ENCODE results near the gene KLHL3.

Gene KLHL3

GRCh38 chr5:137575847-137576246 is 160.0 kb downstream of the KLHL3 start:
- no peak for DNase-seq (ENCODE audit: low spot score)

- no peak for DNase-seq (ENCODE audit: low spot score)
These were observed 160.7 kb downstream of the KLHL3 start for GRCh38 chr5:137575211-137575610.

GRCh38 chr5:137573376-137573775 is 162.5 kb downstream of the KLHL3 start:
- no peak for DNase-seq (ENCODE audit: low spot score)

- DNase-seq (ENCODE audit: low spot score) = no peak
These were observed 163.7 kb downstream of the KLHL3 start for GRCh38 chr5:137572042-137572695.

GRCh38 chr5:137570070-137570469 is 165.8 kb downstream of the KLHL3 start:
- DNase-seq (ENCODE audit: low spot score) = no peak

All from HuH-7 (cell line).